CD1c-positive myeloid dendritic cell (primary cell): ENCODE data around the gene PROM1.
A peak's percentile ranks its signal among the peaks of the same experiment; 100 is the strongest.

ENCODE experiments used
- DNase-seq: peaks from one replicate; pipeline ENCODE4 v3.0.0-alpha.2; 2016; ENCODE audit errors: extremely low spot score

The PROM1 gene, protein sequence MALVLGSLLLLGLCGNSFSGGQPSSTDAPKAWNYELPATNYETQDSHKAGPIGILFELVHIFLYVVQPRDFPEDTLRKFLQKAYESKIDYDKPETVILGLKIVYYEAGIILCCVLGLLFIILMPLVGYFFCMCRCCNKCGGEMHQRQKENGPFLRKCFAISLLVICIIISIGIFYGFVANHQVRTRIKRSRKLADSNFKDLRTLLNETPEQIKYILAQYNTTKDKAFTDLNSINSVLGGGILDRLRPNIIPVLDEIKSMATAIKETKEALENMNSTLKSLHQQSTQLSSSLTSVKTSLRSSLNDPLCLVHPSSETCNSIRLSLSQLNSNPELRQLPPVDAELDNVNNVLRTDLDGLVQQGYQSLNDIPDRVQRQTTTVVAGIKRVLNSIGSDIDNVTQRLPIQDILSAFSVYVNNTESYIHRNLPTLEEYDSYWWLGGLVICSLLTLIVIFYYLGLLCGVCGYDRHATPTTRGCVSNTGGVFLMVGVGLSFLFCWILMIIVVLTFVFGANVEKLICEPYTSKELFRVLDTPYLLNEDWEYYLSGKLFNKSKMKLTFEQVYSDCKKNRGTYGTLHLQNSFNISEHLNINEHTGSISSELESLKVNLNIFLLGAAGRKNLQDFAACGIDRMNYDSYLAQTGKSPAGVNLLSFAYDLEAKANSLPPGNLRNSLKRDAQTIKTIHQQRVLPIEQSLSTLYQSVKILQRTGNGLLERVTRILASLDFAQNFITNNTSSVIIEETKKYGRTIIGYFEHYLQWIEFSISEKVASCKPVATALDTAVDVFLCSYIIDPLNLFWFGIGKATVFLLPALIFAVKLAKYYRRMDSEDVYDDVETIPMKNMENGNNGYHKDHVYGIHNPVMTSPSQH

DNA sequence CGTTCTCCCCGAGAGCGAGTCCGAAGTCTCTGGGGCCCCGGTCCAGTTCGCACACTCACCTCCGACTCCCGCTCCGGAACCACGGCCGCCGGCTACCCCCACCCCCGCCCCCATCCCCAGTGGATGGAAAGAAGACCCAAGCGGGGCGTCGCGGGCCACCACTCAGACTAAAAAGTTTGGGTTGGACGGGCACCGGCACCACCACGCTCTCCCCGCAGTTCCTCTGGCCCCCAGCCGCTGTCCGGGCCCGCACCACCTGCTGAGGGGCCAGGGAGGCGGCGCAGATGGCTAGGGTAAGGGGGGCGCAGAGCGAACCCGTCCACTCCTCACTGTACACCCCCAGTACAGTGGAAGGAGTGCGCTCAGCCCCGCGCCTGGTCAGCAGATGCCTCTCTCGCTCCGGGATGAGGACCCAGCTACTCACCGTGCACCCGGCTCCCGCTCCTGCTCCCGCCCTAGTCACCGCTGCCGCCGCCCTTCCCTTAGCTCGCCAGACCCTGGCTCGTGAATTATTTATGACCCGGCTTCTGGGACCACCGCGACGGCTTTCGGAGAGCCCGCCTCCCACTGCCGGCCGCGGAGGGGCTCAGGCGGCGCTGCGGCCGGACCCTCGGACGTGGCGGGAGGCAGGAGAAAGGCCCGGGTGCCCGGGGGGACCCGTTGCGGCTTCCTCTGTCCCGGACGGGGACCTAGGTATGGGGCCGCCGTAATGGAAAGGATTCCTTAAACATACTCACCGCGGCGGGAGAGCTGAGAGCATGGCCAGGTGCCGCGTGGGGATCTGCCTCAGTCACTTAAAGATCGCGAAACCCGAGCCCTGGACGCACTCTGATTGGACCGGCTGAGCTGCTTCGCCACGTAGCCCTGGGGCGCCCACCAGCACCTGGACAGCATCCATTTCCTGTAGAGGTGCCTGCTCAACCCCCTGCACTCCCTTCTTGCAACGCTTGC lies at the start of gene PROM1:
TSS of gene PROM1 (minus strand) at position 783 of the 951 bp plus-strand sequence. CDS start 8,117 bp downstream, outside the sequence.
- no peak for DNase-seq

DNA sequence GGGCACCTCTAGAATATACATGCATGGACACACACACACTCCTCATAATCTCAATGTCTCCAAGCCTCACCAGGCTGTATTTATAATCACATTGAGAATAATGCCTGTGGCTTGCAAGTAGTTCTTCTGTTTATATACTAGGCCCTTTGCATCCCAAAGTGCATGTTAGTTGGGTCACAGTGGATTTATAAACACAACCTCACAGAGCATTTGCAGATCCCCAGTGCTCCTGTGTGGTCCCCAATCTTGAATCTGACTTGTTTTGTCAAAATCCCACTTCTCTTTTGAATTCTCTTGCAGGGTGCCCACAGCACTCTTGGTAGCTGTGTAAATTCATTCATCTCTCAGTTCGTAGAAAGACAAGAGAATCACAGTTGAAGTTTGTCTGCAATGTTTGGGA lies 49.6 kb upstream of the PROM1 start:
- no peak for DNase-seq

DNA sequence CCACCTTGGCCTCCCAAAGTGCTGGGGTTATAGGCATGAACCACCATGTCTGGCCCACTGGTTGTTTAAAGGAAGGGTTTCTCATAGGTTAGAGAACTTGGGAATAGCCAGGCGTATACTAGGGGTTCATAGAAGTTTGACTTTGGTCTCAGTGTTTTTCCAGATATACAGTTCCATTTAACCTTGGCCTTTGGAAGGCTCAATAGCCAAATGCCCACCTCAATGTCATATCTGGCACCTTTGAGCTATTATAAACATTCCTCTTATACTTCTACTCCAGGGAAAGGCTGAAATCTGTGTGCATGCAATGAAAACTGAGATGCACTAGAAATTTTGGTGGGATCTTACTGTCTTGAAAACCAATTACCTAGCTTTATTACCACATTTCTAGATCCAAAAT lies 47.5 kb upstream of the PROM1 start:
- DNase-seq: no peak

DNA sequence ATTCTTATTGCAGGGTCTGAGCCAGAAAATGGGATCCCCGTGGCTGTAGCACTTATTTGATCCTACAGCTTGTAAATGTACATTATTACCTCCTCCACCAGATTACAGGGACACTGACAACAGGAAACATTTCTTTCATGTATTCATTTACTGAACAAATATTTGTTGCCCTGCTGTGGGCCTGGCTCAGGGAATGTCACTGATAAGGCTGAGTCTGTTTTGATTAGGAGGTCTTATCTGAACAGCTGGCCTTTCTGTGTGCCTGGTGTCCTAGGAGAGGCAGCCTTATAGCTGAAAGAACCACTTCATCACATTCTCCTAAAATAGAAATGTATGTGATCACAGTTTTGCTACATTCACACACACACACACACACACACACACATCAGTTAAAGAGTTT lies 45.5 kb upstream of the PROM1 start:
- no peak for DNase-seq

DNA sequence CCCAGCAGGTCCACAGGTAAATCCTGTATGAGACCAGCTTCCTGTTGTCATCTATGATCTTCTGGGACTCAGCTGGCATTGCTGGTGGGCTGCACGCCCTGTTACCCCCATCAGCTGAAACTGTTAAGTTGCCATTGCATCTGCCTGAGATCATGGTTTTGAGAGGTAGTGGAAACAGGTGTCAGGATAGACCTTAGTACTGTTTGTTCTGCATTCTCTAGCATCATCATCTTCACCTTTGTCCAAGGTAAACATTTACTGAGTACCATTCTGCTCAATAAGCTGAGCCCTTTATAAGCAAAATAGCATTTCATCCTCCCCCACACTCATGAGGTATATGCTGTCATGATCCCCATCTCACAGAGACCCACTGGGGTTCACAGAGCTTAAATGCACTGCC lies 42.9 kb upstream of the PROM1 start:
- DNase-seq: no peak

DNA sequence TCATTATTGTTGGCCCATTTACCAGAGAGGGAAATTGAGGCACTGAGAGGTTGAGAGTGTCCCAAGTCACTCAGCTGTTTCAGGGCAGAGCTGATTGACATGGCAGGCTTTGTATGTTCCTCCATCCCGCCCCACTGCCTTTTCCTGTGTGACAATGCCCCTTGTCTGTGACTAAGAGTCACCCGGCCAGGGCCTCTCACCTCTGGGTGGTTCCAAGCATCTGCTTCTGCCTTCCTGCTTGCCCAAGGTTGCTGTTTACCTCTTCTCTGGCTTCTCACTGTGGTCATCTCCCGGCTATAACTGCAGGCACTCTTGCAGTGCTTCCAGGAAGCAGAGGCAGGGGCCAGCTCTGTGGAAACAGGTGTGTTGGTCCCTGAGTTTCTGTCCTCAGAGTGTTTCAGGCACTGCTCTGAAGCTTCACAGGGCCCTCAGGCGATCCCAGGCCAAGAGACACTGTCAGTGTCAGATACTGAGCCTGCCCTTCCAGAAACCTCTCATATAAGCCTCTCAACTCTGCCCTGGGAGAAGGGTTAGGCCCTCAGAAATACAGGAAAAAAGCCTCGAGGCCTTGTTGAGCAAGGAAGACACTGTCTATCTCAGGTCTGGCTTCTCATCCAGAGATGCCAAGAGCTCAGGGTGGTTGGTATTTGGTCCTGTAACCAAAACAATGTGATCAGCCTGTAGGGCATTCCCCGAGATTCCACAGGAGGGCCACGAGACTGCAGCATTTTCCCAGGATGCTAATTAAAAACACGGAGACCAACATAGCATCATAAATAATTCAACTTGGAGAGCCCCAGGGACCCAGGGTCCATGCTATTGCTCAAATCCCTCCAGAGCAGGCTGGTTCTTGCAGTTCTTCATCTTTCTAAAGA lies 42.0 kb upstream of the PROM1 start:
- DNase-seq: no peak

DNA sequence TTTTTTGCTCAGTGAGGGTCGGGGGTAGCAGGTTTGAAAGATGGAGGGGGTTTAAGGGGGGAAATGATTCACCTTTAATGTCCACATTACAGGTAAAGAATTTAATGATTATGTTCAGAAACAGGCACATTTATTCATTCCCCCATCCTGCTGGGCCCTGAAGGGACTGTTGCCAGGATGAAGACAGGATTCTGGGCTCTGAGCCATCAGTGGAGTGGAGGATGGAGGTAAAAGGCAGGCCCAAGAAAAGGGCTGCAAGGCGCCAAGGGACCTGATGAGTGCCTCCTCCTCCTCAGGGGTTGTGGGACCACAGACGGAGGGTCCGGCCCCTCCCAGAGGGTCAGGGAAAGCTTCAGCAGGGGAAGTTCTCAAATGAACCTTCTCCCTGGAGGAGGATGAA lies 40.4 kb upstream of the PROM1 start:
- no peak for DNase-seq

DNA sequence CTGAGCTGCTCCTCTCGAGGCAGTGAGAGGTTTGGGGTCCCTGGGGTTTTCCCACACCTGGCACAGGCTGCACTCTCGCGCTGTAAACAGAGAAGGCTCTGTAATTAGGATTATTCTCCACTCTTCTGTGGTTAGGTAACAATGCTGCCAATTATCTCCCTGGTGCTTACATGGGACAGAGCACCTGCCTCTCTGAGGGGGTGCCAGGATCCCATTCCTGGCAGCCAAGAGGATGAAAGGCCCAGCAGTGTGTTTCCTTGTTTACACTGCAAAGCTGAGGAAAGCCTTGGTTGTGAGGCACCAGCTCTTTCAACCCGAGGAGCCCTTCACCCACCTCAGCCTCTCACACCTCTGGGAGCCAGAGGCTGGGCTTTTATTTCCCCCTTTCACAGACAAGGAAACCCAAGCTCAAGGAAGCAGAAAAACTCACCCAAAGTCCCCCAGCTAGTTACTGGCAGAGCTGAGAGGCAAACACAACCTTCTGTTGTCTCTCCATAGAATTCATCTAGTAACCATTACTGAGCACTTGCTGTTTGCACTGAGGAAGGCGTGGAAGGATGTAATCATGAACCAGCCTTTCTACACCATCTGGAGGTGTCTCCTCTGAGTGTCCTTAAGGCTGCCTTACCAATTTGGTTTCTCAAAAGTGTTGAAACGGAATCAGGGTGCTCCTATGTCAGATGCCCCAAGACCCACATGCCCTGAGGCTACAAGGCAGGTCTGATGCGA lies 39.7 kb upstream of the PROM1 start:
- DNase-seq: no peak

DNA sequence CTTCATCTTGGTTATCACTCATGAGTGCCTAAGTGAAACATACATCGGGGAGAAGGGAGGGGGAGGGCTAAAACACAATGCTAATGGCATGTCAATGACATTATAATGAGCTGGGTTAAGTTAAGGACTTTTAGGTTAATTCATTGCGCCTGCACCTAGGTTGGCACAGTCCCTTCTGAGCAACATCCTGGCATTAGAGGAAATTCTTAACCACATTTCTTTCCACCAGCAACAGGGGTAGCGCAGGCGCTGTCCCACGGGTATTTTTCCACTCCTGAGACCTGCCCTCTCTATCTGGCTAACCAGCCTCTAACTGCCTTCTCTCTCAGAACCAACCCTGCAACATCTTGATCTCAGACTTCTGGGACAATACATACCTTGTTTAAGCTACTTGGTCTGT lies 39.0 kb upstream of the PROM1 start:
- no peak for DNase-seq

DNA sequence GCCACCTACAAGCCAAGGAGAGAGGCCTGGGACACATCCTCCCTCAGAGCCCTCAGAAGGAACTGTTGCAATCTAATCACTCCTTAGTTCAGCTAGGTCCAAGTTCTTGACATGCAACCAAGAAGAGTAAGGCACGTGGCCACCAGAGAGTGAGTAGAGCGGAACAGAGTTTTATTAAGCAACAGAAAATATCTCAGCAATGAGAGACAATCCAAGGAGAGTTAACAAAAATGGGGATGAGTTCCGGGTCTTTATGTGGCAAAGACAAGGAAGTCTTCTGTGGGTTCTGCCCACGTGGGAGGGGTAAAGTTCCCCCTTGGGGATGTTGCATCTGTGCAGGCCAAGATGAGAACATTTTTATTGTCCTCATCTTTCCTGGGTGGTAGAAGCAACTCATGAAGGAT lies 38.5 kb upstream of the PROM1 start:
- DNase-seq: peak; percentile 62

DNA sequence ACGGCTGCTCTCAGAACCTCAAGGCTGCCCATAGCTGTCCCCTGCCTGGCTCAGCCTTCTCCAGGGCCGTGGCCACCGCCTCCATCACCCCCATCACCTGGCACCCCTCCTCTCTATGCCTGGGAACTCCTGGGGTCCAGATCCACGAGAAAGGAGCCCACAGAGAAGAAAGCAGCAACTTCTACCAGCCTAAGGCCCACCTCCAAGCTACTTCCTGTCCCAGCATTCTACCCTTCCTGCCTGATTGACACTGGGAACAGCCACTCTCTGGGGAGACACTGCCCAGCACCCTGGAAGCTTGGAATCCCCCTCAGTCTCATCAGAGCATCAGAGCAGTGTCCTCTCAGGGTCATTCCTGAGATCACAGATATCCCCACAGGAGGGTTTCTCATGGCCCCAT lies 36.9 kb upstream of the PROM1 start:
- no peak for DNase-seq

DNA sequence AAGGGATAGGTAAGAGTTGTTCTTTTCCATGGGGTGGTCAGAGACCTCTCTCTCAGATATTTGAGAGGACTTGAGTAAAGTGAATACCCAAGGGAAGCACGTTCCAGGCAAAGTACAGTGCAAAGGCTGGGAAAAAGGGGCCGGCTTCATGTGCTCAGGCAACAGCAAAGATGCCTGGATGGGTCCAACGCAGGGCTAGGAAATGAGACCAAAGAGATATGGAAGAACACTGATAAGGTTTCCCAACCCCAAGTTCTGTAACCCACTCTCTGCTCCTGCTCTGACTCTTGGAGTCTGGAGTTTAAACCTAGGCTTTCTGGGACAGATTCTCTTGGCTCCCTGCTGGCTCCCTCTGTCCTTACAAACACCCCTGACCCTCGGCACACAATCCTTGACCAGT lies 36.2 kb upstream of the PROM1 start:
- no peak for DNase-seq

DNA sequence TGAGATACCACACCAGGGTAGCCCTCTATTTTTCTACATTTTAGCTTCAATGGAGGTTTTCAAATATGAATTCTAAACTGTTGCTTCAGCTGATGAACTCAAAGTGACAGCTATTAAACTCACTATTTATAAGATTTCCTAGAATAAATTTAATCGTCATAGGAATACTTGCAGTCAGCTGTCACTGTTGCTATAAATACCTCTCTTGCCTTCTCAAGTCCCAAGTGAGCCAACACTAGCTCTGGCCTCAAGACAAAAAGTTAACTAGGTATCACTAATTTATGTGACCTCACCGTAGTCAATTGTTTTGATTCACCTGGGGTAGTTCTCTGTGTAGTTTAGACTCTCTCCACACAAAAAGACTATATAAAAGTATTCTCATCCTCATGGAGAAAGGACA lies 34.3 kb upstream of the PROM1 start:
- no peak for DNase-seq

DNA sequence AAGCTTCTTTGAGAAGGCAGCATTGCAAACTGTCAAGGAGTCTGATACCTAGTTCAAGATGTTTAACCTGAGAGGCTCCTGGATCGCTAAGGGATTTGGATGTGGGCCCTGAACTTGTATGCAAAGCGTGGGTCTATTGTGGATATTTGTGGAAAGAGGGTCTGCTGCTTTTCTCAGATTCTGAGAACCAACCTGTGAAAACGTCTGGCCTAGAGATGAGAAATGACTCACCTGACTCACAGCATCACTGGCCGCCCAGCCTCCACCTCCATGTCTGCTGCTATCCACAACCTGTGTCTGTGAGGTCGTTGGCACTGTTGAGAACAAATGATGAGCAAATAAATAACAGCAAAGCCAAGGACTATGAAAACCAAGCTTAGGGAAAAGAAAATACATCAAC lies 33.3 kb upstream of the PROM1 start:
- no peak for DNase-seq

DNA sequence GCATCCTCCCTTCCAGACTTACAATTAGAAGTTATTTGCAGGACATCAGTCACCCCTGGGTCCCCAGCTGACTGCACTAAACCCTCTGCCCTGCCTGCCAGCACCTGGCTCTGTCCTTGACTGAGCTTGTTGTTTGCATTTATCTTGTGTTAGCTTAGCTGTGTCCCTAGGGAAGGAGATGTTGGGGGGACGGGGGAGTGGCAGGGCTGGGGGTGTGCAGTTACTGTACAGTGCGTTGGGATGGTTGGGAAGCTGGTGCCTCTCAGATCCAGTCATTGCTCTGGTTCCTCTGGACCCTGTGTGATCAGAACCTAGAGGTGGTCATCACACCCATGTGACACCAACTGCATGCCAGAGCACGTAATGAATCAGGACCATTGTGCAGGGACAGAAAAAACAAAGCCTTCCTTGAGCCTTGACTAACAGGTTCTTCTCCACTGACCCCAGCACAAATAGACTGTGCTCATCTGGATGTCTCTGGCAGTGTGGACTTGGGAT lies 32.7 kb upstream of the PROM1 start:
- no peak for DNase-seq

DNA sequence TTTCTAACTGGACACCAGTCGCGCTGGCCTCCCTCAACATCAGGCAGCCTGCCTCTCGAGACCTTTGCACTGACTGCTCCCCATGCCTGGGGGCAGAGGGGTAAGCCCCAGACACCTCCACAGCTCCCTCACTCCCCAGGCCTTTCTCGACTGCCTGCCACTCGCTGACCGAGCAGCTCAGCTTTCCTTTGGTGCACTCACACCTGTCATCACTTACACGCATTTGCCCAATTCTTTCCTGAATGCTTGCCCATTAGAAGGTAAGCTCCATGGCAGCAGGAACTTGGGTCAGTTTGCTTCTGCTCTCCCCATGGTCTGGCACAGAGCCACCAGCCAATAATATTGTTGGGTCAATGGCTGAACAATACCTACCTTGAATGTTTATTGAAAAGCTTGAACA lies 32.2 kb upstream of the PROM1 start:
- DNase-seq: no peak

DNA sequence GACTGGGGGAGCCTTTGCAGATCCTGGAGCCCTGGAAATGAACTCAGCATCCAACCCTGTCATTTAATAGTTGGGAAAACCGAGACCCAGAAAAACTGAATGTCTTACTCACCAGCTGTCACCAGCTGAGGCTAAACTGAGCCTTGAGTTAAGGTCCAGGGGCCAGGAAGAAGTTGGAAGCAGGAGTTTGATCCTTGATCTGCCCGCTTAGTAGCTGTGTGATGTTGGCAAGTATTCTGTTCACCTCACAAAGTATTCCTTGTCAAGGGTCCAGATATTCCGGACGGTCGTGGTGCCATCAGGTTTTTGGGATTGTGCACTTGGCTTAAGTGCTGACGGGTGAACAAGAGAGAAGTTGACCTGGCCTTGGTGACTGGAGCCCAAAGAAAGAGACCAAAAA lies 30.7 kb upstream of the PROM1 start:
- no peak for DNase-seq

DNA sequence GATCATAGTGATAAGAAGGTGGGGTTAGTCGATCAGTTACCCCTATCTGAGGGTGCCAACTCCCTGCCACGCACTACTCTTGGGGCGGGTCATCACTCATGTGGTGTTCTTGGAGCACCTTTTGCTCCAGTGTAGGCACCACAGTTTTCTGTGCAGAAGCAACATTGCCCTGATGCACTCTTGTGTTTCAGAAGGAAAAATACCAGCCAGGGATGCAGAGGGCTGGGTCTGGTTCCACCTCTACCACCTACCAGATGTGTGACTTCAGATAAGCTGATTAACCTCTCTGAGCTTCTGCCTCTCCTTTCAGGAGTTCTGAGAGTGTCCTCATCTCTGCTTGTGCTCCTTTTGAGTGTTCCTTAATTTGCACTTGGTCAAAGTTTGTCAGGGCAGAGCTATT lies 29.9 kb upstream of the PROM1 start:
- no peak for DNase-seq

DNA sequence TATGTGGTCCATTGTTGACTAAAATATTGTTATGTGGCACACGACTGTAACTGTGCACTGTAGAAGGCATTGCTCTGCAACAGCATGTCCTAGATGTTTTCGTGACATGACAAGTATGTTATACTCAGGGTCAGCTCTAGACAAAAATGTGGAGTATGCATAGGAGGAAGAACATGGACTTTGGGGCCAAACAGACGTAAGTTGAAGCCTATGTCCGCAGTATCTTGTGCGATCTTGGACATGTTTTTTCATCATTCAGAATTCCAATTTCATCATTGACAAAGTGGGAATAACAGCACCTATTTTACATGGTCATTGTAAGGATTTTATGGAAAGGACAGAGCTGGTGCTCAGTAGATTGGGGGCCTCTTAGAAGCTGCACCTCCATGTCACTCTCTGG lies 27.7 kb upstream of the PROM1 start:
- DNase-seq: no peak

DNA sequence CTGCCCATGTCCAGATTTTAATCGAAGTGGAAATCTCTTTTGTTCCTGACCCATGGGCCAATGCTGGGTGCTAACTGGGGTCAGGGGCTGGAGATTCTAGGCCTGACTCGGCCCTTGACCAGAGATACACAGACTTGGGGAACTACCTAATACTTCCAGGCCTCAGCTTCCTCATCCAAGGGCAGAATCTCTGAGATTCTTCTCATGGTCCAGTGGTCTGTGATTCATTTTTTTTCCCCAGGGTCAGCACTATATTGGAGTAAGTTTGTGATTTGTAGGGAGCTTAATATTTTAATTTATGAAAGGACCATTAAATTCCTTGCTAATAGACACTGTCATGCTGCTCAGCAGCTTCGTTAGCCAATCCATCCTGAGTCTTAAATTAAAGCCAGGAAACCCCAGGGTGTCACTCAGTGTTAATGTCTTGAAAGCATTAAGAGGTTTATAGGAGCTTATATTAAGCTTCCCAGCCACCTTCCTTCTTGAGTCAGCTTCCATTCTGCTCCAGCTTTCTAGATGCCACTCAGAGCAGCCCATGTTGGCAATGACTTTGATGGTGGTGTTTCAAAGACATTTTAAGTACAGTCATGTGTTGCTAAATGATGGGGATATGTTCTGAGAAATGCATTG lies 27.0 kb upstream of the PROM1 start:
- DNase-seq: no peak
